Non-pigmented ciliary epithelial cell (primary cell): ENCODE results near the gene KDM5A.
A peak's percentile ranks its signal among the peaks of the same experiment; 100 is the strongest.
"Not testable (repeated sequence)": the region's sequence is repeated elsewhere in the genome, so short reads cannot be mapped to it uniquely, and the experiment has no call there.

Experiments used
- DNase-seq: peaks from one replicate; pipeline ENCODE4 v3.0.0-alpha.2; 2010; ENCODE audit warnings: low read depth

The KDM5A gene

DNA sequence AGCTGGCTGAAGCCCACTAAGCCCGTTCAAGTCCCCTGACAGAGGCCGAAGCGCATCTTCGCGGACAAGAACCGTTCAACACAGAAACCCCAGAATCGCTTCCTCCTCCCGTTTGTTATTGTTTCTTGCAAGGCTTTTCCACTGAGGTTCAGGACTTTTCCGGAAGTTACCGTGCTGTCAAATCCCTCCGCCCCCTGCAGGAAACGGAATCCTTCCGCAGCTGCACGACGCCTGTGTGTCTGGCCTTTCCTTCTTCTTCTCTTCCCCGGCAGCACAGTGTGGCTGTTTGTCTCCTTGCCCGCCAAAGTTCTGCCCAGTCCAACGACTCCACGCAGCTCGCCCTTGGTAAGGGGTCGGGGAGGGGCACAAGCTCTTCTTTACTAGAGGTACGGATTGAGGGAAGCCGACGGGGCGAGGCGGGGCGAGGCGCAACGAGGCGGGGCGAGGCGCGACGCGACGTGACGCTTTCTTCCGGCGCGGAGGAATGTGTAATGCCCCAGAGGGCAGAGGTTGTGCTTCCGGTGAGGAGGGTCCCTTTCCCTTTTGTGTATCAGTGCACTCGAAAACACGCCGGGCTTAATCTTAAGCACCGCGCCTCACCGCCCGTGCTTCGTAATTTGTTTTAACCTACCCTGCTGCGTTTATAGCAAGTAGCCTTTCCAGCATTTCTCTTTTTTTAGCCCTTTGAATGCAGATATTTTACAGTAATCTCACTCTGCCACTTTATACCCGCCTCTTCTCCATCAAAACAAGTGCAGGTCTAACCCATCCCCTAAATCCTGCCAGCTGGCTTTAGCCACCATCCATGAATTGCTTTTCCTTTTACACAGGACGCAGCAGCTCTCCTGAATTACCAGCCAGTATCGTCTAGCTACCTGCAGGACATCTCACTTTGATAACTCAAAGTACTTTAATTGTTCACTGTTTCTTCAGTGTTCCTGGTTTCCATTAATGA, at the start of gene KDM5A:
TSS of gene KDM5A (minus strand) at position 179 of the 955 bp plus-strand sequence. CDS start 229 bp downstream, outside the sequence.
- DNase-seq, result peak; percentile 76

DNA sequence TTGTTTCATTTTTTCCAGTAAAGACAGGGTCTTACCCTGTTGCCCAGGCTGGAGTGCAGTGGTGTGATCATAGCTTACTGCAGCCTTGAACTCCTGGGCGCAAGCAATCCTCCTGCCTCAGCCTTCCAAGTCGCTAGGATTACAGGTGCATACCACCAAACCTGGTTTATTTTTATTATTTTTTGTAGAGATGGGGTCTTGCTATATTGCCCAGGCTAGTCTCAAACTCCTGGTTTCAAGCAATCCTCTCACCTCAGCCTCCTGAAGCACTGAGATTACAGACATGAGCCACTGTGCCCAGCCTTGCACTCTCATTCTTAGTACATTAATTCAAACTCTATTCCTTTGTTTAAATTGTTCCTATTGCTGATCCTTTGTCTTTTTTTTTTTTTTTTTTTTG, 46.6 kb upstream of the KDM5A start:
- DNase-seq, result not testable (repeated sequence)

DNA sequence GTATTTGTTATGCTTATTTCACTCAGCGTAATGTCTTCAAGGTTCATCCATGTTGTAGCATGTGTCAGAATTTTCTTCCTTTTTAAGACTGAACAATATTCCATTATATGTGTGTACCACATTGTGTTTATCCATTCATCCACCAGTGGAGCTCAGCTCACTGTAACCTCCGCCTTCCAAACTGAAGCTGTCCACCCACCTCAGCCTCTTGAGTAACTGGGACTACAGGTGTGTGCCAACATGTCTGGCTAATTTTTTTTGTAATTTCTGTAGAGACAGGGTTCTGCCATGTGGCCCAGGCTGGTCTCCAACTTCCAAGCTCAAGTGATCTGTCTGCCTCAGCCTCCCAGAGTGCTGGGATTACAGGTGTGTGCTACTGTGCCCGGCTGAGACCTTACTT, 33.4 kb upstream of the KDM5A start:
- no peak for DNase-seq

DNA sequence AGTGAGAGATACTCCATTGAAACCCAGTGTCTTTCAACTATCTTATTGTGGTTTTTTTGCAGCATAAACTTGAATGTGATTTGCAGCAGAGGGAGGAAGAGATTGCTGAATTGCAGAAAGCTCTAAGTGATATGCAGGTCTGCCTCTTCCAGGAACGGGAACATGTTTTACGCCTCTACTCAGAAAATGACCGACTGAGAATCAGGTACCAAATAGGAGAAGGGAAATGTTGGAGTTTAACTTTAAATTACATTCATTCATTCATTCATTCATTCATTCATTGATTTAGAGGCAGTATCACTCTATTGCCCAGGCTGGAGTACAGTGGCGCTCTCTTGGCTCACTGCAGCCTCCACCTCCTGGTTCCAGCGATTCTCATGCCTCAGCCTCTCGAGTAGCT, 29.3 kb upstream of the KDM5A start:
- no peak for DNase-seq

DNA sequence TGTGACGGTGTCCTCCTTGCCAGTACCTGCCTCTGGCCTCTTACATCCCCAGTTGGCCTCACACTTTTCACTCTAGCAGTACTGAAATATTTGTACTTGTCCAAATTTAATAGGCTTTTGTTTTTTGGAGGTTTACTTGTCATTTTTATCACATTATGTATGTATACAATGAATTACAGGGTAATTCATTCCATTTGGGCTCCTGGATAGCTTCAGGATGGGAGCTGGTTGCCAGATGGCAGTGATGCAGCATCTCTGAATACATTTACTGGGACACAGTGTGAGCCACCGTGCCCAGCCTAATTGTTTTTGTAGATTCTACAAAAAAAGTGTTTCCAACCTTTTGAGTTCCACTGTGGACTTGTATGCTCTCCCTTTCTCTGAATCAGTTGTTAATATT, 25.7 kb upstream of the KDM5A start:
- DNase-seq, result no peak

DNA sequence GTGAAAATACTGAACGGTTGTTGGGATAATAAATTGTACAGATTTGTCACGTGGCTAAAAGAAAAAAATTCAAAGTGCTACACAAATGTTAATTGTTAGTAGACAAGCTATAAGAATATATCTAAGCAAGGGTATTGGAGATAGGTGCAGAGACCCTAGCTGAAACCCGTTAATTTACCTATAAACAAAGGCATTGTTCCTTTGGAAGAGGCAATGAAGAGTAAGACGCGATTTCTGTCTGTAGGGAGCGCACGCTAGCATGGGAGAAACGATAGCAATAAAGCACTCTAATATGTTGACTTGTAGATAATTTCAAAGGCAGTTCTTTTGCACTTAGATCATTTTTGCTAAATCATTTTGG, 12.9 kb upstream of the KDM5A start:
- no peak for DNase-seq

DNA sequence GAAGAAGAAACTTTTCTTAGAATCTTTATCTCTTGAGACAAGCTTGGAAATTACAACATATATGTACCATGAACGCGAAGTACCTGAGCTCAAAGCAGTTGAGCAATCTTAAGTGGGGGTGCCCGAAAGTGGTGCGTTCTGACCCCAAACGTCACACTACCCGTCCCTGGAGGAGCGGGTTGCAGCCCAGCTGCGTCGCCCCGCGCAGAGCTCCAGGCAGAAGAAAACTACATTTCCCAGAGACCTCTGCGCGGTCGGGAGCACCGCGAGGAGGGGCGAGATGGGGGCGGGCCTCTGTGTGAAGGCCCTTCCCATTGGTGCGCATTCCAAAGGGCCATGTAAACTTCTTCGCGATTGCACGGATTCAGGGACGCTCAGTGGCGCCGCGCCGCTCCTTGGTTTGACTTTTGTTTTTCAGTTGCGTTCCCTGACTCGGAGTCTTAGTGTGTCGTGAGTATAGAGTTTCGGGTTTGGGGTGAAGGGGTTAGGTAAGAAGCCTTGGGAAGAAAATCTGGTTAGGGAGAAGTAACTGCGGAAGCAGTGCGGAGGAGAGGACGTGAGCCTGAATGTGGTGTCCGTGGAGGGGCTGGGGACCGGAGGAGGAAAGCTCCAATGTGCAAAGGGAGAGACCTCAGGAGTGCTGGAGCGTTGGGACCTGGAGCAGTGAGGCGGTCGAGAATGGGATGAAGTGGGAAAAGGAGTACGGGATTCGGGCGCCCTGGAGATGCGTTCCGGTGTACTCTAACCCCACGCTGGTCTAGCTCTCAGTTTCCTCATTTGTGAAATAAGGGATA, 12.3 kb upstream of the KDM5A start, which contains the start of gene CCDC77:
TSS of gene CCDC77 (plus strand) at position 410 of the 794 bp plus-strand sequence. CDS start 7,740 bp downstream, outside the sequence.
- no peak for DNase-seq

DNA sequence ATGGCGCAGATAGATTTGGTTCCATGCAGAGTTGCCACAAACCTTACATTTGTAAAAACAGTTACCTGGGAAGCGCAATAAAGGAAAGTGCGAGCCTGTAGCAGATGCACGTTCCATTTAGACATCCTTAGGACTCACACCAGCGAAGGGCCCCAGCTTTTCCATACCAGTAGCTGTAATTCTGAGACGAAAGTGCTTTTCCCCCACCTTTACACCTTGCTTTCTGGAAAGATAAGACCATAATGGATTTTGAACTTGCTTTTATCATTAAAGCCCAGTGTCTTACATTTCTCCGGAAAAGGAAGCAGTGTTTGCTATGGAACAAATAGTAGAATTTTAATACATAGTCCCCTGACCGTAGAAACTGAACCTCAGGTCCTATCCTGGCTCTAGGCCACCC, 11.7 kb upstream of the KDM5A start:
- no peak for DNase-seq

DNA sequence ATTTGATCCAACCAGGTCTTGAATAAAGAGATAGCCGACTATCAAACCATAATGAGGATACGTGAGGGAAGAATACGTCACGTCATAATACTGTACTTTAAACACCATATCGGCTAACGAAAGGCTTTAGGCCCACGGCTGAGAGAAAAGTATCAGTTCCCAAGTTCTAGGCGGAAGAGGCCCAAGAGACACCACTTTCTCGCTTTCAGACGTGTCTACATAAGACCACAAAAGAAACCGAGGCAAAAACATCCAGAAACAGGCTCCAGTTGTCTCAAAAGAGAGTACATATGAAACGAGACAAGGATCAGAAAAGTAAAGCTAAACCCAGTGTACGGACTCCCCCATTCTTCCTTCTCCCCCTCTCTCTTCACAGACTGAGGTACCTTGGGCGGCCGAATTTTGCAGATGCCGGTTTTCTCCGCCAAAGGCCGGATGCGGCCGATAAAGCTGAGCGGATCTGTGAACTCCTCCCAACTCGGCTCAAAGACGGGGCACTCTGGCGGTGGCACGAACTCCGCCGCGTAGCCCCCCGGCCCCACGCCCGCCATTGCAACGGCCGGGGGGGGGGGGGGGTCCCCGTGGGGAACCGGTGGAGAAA, 479 bp downstream of the KDM5A start:
- no peak for DNase-seq

DNA sequence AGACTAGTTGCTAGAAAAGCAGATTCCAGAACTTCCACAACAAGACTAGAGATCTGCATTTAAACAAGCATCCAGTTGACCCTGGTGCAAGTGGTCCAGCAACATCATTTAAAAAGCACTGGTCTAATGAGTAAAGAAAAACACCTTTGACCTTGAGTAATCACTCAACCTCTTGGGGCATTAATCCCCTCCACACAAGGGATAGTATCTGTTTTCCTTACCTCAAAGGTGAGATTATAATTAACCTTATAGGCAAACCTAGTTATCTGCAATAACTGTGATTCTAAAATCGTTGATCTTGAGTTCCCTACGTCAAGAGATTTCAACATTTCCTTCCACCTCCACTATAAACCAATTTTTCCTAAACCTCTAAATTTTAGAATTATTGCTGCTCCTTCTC, 1.1 kb downstream of the KDM5A start:
- no peak for DNase-seq

DNA sequence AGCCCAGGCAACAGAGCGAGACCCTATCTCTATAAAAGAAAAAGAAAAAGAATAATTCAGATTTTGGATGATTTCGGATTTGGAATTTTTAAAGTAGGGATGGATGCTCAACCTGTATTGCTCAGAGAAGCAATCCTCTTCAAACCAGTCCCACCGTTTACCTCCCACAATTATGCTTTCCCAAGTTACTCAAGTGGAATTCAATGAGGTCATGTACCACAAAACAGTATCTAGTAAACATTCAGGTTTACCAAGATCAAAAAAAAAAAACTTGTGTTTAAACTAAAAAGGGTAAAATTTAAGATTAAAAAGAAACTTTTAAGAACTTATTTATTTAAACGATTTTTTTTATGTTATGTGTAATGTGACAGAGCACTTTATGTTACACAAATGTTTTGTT, 2.5 kb downstream of the KDM5A start:
- DNase-seq, result no peak

DNA sequence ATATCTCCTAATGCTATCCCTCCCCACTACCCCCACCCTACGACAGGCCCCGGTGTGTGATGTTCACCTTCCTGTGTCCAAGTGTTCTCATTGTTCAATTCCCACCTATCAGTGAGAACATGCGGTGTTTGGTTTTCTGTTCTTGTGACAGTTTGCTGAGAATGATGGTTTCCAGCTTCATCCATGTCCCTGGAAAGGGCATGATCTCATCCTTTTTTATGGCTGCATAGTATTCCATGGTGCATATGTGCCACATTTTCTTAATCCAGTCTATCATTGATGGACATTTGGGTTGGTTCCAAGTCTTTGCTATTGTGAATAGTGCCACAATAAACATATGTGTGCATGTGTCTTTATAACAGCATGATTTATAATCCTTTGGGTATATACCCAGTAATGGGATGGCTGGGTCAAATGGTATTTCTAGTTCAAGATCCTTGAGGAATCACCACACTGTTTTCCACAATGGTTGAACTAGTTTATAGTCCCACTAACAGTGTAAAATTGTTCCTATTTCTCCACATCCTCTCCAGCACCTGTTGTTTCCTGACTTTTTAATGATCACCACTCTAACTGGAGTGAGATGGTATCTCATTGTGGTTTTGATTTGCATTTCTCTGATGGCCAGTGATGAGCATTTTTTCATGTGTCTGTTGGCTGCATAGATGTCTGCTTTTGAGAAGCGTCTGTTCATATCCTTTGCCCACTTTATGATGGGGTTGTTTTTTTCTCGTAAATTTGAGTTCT, 18.2 kb downstream of the KDM5A start:
- DNase-seq, result not testable (repeated sequence)

DNA sequence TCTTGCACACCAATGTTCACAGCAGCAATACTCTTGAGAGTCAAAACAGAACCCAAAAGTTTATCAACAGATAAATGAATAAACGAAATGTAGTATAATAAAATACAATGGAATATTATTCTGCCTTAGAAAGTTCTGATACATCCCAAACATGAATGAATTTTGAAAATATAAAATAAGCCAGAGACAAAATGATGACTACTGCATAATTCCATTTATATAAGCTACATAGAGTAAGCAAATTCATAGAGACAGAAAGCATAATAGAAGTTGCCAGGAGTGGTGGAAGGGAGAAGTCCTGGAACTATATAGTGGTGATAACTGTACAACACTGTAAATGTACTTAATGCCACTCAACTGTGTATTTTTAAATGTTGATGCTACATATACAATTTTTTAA, 21.1 kb downstream of the KDM5A start:
- DNase-seq, result no peak

DNA sequence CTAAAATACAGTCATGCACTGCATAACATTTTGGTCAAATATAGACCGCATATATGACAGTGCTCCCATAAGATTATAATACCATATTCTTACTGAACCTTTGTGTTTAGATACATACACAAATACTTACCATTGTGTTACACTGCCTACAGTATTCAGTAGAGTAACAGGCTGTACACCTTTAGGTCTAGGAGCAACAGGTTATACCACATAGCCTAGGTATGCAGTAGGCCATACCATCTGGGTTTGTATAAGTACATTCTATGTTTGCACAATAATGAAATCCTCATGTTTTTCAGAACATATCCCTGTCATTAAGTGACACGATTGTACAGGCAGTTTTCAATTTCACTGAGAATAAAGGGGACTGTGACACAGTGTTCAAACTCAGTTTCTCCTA, 22.3 kb downstream of the KDM5A start:
- DNase-seq, result no peak

DNA sequence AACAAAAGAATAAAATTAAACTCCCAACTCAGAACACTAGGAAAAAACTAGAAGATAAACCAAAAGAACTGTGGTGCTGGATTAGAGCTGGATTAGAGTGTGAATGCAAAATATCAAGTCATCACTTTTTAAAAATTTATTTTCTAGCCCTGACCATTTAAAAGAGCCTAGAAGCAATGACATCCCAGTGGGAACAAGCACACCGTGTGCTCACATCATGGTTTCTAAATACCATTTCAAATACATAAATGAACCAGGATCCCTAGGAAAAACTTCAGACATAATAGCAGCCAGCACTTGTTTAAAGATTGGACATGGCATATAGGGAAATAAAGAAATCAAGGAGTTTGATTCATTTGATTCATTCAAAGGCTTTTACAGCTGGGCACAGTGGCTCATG, 30.0 kb downstream of the KDM5A start:
- DNase-seq, result no peak

DNA sequence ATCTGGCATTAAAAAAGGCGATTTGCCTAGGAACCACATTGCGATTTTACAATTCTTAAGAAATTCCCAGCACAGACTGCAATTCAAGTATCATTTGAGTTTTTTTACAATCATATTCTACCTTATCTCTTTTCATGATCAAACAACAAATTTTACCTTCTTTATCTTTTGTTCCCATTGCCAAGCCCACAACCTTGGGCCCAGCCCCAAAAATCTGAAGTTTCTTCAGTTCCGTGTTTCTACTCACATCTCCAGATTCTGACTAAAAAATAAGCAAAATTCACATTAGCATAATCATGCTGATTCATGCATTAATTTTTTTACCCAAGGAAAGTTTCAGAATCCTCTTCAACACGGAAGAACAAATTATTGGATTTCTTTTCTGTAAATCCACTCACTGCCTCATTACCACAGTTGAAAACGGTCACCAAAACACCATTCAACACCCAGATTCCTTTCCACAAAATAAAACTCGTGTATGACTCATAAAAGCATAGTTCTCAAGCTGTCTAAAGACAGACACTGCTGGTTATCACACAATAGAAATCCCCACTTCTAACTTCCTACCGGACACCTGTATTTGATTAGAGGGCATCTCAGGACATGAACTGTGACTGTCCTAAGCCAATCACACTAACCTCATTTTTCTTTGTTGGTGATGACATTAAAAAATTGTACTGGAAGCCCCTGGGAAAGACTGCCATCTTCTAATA, 32.7 kb downstream of the KDM5A start:
- peak; percentile 20 for DNase-seq

DNA sequence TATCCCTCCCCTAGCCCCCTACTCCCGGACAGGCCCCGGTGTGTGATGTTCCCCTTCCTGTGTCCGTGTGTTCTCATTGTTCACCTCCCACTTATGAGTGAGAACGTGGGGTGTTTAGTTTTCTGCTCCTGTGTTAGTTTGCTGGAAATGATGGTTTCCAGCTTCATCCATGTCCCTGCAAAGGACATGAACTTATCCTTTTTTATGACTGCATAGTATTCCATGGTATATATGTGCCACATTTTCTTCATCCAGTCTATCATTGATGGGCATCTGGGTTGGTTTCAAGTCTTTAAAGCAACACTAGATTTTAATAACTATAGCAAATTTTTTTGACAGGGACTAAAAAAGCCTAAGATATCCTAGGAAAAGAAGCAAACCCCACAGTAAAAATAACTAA, 37.9 kb downstream of the KDM5A start:
- DNase-seq, result not testable (repeated sequence)

DNA sequence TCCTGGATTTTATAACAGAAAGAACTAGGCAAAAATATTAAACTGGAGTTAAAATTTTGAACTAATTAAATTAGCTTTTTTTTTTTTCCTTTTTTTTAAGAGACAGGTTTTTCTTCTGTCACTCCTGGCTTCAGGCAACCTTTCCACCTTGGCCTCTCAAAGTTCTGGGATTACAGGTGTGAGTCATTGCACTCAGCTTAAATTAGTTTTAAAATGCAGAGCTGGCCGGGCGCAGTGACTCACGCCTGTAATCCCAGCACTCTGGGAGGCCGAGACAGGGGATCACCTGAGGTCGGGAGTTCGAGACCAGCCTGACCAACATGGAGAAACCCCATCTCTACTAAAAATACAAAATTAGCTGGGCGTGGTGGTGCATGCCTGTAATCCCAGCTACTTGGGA, 39.5 kb downstream of the KDM5A start:
- not testable (repeated sequence) for DNase-seq

DNA sequence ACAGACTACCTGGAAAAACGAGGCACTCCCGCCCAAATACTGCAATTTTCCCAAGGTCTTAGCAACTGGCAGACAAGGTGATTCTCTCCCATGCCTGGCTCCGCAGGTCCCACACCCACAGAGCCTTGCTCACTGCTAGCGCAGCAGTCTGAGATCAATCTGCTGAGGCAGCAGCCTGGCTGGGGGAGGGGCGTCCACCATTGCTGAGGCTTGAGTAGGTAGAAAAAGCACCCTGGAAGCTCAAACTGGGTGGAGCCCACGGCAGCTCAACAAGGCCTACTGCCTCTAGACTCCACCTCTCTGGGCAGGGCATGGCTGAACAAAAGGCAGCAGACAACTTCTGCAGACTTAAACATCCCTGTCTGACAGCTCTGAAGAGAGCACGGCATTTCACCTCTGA, 46.1 kb downstream of the KDM5A start:
- not testable (repeated sequence) for DNase-seq

DNA sequence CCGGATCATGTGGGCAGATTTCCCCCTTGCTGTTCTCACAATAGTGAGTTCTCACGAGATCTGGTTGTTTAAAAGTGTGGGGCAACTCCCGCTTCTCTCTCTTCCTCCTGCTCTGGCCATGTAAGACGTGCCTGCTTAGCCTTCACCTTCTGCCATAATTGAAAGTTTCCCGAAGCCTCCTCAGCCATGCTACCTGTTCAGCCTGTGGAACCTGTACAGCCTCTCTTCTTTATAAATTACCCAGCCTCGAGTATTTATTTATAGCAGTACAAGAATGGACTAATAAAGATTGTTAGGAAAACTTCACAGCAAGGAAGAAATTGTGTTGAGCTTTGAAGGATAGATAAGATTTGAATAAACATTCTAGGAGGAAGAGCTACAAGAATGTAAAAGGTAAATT, 52.1 kb downstream of the KDM5A start:
- DNase-seq, result no peak

DNA sequence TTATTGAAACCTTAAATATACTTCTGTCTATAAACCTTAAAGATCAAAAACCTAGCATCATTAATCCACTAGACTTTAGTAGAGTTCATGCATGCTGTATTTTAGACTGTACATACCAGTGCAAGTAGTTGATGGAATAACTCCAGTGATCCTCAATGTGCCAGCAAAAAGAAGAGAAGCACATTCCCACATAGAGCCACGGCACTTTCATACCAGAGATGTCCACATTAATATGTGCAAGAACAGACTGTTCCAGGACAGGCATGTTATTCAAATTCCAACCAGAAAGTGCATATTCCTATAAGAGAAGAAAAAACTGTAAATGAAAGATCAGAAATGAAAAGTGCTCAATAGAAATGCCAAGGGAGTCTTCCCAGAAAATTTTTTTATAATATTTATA, 55.0 kb downstream of the KDM5A start:
- no peak for DNase-seq
